GM21717 (cell line): ENCODE data around the gene SYVN1.

Experiments used
- ATAC-seq: cut with Tn5 transposase; IDR thresholded peaks from one replicate; pipeline ENCODE4 v1.9.1; 2021; ENCODE audit warnings: mild to moderate bottlenecking, moderate library complexity; ENCODE audit not compliant: unreplicated experiment

SYVN1 gene

DNA sequence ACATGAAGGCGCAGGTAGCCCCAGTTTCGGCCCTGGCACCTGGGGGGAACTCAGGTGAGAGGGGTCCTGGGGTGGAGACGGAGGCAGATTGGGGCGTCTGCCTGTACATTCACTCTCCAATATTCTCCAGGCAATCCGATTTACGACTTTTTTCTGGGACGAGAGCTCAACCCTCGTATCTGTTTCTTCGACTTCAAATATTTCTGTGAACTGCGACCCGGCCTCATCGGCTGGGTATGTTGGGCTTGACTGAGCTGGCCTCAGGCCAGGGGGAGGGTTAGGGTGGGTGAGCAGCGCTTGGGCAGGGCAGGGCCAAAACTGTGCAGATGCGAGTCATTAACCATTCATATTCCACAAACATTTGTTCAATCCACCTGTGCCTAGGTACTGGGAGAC lies 21.0 kb downstream of the SYVN1 start:
- no peak for ATAC-seq

DNA sequence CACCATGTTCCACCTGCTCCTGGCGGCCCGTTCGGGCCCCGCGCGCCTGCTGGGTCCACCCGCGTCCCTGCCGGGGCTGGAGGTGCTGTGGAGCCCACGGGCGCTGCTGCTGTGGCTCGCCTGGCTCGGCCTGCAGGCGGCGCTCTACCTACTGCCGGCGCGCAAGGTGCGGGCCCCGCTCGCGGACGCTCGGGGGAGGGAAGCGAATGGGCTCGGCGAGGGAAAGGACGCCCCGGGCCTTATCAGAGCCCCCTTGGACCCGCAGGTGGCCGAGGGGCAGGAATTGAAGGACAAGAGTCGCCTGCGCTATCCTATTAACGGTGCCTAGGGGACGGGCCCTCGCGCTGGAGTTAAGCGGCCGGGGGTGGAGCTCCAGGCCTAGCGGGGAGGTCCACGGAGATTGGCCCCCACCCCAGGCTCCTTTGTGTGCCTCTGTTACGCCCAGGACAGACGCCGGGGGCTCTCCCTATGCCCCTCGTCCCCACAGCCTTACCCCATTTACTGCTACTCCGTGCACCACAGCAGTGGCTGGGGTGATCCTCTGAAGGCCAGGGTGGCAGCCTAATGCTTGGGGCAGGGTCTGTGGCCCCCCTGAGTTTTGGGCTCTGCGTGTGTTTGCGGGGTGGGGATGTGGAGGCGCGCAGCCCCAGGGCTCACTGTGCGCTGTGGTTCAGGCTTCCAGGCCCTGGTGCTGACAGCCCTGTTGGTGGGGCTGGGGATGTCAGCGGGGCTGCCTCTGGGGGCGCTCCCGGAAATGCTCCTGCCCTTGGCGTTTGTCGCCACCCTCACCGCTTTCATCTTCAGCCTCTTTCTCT lies 21.6 kb downstream of the SYVN1 start:
- ATAC-seq, result no peak

DNA sequence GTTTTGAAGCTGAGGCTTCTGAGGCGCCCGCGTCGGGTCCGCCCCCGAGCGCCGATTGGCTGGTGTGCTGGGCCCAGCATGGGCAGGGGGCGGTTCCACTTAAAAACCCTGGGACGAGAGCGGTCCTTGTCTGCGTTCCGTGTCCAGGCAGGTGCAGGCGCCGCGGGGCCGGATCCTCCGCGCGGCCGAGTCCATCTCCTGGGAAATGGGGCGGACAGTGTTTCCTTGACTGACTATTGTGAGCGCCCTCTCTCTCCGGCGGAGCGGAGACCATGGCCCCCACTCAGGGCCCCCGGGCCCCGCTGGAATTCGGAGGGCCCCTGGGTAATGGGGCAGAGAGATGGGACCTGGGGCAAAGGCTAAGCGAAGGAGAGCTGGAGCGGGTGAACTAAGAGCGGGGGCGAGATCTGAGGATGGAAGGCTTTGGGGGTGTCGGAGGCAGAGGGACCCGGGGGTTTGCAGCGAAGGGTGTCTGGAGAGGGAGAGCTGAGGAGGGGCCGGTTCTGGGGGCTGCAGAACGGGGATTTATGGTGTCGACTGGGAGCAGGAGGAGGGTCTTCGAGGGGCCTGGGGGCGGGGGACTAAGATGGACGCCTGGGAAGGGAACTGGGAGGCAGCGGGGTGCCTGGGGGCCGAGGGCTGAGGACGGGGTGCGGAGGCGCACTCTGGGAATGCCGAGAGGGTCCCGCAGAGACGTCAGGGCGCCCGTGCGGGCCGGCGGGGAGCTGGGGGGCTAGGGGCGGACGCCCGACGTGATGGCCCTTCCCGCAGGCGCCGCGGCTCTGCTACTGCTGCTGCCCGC lies 22.4 kb downstream of the SYVN1 start, which contains the start of gene TM7SF2:
TM7SF2 (plus strand) TSS at position 129 of the 802 bp plus-strand sequence; CDS start at position 273, 144 bp downstream.
- peak; percentile 48 for ATAC-seq

DNA sequence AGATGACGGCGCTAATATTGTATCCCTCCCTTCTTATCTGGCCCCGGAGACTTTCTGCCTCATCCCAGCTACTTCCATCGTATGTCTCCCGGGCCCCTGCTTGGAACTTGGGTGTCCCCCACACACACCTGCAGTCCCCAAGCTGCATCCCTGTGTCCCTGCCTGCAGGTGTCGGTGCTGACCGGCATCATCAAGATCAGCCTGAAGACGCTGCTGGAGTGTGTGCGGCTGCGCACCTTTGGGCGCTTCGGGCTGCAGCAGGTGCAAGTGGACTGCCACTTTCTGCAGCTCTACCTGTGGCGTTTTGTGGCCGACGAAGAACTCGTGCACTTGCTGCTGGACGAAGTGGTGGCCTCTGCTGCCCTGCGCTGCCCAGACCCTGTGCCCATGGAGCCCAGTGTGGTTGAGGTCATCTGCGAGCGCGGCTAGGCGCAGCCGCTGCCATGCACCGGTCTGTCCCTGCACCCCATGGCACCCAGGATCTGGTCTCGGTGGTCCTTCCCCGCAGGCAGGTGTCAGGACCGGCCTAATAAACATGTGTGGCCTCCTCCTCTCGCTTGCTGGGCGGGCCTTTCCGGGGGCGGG lies 23.1 kb downstream of the SYVN1 start:
- ATAC-seq, result no peak

DNA sequence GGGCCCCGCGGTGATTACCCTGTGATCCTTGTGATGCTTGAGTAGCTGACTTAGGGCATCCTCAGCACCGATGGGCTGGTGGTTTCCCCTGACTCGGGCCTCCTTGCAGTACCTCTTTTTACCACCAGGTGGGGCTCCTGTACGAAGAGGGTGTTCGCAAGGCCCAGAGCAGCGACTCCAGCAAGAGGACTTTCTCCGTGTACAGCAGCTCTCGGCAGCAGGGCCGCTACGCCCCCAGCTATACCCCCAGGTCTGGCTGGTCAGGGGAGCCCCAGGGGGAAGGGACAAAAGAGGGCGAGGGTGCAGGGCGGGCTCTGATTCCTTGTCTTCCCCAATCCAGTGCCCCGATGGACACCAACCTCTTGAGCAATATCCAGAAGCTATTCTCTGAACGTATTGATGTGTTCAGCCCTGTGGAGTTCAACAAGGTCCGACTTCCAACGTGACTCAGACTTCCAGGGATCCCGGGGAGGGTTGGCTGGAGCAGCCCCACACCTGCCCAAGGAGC lies 23.9 kb downstream of the SYVN1 start:
- no peak for ATAC-seq

DNA sequence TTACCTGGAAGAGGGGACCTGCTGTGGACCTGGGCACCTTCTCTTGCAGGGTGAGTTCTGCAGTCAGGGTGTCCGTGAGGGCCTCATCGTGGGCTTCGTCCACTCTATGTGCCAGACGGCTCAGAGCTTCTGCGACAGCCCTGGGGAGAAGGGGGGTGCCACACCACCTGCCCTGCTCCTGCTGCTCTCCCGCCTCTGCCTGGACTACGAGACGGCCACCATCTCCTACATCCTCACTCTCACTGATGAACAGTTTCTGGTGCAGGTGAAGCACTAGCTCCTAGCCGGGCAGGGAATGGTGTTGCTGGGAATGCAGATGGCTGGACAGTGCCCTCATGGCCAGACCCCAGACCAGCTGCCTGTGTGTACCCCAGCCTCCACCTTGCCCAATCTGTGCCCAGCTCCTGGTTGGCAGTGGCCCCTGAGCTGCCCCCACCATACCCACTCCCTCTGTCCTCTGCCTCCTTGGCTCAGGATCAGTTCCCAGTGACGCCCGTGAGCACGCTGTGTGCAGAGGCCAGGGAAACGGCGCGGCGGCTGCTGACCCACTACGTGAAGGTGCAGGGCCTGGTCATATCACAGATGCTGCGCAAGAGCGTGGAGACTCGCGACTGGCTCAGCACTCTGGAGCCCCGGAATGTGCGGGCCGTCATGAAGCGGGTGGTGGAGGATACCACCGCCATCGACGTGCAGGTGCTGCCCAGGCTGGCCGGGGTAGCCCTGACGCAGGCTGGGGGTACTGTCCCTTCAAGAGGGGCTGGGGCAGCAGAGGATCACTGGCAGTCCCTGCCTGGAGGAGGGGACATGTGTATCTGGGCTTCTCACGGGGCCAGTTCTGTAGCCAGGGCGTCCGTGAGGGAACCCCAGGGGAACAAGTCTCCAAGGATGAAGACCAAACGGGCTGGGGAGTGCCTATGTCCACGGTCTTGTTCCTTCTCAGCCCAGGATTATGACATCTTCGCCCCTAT lies 24.8 kb downstream of the SYVN1 start:
- ATAC-seq, result no peak

DNA sequence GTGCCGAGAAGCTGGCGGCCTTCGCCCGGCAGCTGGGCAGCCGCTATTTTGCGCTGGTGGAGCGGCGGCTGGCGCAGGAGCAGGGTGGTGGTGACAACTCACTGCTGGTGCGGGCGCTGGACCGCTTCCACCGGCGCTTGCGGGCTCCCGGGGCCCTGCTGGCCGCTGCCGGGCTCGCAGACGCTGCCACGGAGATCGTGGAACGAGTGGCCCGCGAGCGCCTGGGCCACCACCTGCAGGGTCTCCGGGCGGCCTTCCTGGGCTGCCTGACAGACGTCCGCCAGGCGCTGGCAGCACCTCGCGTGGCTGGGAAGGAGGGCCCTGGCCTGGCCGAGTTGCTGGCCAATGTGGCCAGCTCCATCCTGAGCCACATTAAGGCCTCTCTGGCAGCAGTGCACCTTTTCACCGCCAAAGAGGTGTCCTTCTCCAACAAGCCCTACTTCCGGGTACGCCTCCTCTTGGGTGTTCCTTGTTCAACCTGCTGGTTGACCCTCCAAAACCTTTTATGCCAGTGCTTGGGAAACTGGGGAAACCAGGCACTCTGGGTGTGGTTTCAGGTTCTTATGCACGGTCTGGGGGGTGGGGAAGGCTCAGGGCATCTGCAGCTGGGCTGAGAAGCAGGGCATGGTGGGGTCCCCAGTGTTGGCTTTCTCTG lies 25.7 kb downstream of the SYVN1 start:
- ATAC-seq, result no peak

DNA sequence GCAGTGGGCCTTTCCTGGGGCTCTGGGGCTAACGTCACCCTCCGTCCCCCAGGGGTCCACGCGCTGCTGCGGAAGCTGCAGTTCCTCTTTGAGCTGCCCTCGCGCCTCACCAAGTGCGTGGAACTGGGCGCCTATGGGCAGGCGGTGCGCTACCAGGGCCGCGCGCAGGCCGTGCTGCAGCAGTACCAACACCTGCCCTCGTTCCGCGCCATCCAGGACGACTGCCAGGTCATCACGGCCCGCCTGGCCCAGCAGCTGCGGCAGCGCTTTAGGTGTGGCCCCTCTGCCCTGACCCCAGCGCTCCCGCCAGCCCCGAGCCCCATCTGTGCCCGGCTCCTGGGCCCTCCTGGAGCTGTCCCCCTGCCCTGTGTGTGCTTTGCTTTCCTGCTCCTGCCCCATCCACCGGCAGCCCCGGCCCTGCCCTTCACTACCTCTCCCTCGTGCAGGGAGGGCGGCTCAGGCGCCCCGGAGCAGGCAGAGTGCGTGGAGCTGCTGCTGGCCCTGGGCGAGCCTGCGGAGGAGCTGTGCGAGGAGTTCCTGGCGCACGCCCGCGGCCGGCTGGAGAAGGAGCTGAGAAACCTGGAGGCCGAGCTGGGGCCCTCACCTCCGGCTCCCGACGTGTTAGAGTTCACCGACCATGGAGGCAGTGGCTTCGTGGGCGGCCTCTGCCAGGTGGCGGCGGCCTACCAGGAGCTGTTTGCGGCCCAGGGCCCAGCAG lies 26.4 kb downstream of the SYVN1 start:
- ATAC-seq, result no peak

DNA sequence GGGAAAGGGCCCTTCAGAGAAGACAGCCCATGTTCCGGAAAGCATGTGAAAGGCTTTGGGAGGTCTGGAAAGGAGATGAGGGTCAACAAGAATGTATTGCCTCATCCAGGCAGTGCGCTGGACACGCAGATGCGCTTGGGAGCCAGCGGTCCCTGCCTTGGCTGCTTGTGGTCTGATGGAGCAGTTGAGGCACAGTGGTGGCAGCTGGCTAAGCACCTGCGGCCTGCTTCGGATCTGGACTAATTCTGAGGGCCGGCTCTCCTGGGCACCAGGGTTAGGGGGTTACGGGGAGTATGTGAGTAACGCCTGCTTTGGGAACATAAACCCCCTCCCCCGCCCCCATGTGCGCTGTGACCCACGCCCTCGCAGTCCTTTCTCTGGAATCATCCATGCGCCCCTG lies 27.2 kb downstream of the SYVN1 start:
- ATAC-seq, result no peak

DNA sequence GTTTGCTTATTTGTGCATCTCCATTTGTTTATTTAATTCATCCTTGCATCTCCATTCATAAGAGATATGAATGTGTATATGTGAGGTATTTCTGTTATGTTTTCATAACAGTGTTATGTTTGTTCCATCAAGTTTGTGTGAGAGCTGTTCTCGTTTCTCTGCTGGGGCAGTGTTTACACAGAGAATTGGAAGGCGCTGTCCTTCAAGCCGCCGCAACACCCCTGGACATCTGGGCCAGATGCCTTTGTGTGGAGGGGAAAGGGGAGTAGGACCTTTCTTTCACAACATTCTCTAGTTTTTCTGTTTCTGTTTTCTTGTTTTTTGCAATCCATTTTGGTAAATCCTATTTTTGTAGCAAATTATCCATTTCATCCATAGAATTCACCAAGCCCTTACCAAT lies 29.7 kb downstream of the SYVN1 start:
- no peak for ATAC-seq

DNA sequence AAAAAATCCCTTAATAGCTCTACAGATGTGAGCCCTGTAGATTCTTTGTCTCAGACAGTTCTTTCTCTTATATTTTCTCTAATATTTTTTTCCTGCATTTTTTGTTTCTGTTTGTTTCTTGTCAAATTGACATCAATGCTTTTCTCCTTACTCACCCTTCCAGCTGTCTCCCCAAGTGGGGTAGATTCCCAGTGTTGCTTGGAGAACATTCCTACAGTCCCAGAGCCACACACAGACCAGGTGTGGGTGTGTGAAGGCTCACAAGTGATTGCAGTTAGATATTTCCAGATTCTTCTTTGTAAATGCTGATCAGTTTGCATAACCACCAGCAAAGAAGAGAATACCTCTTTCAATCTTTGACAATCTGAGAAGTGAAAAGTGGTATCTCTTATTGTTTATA lies 30.8 kb downstream of the SYVN1 start:
- ATAC-seq, result no peak

DNA sequence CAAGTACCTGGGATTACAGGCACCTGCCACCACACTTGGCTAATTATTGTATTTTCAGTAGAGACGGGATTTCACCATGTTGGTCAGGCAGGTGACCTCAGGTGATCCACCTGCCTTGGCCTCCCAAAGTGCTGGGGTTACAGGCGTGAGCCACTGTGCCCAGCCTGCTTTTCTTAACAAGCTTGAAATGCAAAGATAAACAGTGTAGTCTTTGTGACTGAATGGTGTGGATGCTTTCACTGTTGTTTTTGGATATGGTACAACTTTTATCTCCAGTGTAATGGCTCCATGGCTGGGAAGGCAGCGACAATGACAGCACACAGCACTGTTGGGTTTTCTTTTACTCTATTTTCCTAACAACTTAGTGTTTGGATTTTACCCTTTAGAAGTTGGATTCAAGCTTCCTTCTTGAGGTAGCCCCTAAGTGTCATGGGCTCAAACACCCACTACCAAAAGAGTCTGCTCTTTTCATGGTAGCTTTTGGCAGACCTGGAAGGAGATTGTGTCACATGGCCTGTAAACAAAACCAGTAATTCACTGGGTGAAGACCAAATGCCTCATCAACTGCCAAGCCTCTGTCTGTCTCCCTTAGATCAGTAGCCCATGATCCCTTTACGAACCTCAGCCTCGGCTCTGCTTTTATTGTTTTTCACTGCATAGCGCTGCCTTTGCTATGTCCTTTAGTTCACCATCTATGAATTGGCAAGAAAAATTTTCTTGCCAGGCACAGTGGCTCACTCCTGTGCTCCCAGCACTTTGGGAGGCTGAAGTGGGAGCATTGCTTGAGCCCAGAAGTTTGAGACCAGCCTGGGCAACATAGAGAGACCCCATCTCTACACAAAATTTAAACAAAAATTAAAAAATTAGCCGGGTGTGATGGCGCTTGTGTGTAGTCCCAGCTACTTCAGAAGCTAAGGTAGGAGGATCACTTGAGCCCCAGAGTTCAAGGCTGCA lies 31.9 kb downstream of the SYVN1 start:
- ATAC-seq, result no peak

DNA sequence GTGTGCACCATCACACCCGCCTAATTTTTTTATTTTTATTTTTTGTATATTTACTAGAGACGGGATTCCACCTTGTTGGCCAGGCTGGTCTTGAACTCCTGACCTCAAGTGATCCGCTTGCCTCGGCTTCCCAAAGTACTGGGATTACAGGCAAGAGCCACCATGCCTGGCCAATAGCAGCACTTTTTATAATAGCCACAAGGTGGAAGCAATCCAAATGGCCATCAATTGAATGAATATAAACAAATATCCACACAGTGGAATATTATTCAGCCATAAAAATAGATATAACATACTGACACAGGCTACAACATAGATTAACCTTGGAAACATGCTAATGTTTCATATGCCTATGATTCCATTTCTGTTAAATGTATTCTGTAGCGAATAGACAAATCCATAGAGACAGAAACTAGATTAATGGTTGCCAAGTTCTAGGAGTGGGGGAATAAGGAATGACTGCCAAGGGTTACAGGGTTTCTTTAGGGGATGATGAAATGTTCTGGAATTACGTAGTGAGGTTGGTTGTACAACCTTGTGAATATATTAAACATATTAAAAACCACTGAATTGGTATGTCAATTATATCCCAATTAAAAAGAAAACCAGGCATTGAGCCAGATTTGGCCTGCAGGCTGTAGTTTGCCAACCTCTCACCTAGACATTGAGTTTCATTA lies 33.5 kb downstream of the SYVN1 start:
- no peak for ATAC-seq

DNA sequence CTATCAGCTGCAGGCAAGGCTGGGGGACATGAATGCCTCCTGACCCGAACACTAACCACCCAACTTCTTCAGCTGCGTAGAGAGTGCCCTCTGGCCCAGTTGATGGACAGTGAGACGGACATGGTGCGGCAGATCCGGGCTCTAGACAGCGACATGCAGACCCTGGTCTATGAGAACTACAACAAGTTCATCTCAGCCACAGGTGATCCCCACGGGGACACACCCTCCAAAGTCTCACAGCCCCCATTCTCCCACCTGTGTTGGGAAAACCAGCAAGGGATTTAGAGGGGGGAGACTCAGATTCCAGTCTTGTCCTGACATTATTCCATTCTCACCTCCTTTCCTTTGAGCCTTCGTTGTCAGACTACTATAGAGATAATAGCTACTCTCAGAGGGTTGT lies 37.4 kb downstream of the SYVN1 start:
- ATAC-seq, result no peak

DNA sequence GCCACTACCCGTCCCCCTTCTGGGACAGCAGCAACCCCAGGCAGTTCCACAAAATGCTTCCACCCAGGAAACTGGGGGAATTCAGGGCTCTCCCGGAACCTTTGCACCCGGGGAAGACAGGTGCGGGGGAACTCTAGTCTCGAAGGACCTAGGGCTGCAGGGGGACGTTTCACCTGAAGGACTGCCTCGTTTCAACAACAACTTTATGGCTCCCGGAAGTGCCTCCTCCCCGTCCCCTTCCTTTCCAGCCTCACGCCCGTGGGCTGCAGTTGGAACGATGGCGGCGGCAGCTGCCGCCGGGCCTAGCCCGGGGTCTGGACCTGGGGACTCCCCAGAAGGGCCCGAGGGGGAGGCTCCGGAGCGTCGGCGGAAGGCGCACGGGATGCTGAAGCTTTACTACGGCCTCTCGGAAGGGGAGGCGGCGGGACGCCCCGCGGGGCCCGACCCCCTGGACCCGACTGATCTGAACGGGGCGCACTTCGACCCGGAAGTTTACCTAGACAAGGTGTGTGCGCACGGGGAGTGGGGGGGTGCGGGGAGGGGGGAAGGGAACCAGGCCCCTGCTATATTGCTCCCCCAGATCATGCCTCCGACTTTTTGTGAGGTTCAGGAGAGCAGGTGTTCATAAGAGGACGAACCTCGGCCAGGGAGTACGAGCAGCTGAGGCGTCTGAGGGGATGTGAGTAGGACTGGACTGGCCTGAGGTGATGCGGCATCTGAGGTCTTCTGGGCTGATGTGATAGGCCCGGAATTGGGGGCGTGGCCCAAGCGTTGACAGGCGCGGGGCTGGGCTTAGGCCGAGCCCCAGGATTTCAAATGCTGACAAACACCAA lies 38.1 kb downstream of the SYVN1 start, which contains the start of gene VPS51:
VPS51 (plus strand) TSS at position 241 of the 833 bp plus-strand sequence; CDS start at position 278, 37 bp downstream.
- ATAC-seq, result peak; percentile 82

DNA sequence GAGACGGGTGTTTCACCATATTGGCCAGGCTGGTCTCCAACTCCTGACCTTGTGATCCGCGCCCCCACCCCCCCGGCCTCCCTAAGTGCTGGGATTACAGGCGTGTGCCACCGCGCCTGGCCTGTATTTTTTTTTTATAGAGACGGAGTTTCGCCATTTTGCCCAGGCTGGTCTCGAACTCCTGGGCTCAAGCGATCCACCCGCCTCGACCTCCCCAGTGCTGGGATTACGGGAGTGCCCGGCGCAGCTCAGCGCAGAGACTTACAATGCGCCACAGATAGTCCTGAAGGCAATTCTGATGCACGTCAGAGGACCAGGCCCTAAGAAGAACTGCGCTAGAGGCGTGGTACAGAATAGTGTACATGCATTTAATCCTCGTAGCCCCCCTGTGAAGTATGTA lies 38.9 kb downstream of the SYVN1 start:
- no peak for ATAC-seq

DNA sequence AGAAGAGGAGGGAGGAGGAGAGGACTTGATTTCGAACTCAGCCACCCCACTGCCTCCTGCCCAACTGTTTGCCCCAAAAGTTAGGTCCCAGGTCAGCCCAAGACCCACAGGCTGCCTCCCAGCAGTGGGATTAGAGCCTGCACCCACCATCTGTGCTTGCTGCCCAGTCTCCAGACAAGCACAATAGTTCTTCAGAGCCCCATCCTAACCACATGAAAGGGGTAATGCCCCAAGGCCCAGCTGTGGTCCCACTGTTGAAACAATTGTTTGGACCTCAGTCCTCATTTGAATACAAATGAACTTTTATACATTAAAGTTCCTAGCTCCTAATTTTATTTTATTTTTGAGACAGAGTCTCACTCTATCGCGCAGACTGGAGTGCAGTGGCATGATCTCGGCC lies 43.7 kb downstream of the SYVN1 start:
- no peak for ATAC-seq
